Glutamatergic neuron (in vitro differentiated cells): ENCODE data around the gene MIGA1. TPM values are rescaled to one million over a fixed set of nuclear protein-coding genes. Genes with fewer than 3 reads are reported as not detected.

Experiments used
- DNase-seq: peaks from one replicate; pipeline ENCODE4 v3.0.0; 2022
- H3K27ac Mint-ChIP-seq: one replicate; pipeline ENCODE4 v1.8.0; 2020; ENCODE audit warnings: mild to moderate bottlenecking, mixed read lengths, inconsistent platforms; ENCODE audit not compliant: unreplicated experiment
- H3K27me3 Mint-ChIP-seq: one replicate; pipeline ENCODE4 v1.8.0; 2020; ENCODE audit warnings: mild to moderate bottlenecking, moderate library complexity, mixed read lengths, inconsistent platforms; ENCODE audit not compliant: unreplicated experiment
- H3K36me3 Mint-ChIP-seq: one replicate; pipeline ENCODE4 v1.8.0; 2020; ENCODE audit warnings: mild to moderate bottlenecking, mixed read lengths, inconsistent platforms; ENCODE audit not compliant: unreplicated experiment
- H3K4me1 Mint-ChIP-seq: one replicate; pipeline ENCODE4 v1.8.0; 2020; ENCODE audit warnings: mild to moderate bottlenecking, low read depth, mixed read lengths, inconsistent platforms; ENCODE audit not compliant: unreplicated experiment
- H3K4me3 Mint-ChIP-seq: one replicate; pipeline ENCODE4 v1.8.0; 2020; ENCODE audit warnings: mild to moderate bottlenecking, mixed read lengths, inconsistent platforms; ENCODE audit not compliant: unreplicated experiment
- H3K9me3 Mint-ChIP-seq: one replicate; pipeline ENCODE4 v1.8.0; 2020; ENCODE audit warnings: mild to moderate bottlenecking, moderate library complexity, mixed read lengths, inconsistent platforms; ENCODE audit not compliant: unreplicated experiment
- total RNA-seq: library from RNA; stranded (reverse); fragmentation: NEBNext Ultra II Directional; extraction: Animal tissue kit (Norgen Biotek cat#: 25700); gene quantifications from one replicate; pipeline ENCODE4 v1.2.1, GENCODE V29; 2021; ENCODE audit not compliant: unreplicated experiment
- TF ChIP-seq, protein P1 (sequence below): fragments of 200-600 bp; sonication (generic); IDR thresholded peaks from one replicate; pipeline ENCODE4 v1.5.0; 2021; ENCODE audit not compliant: partially characterized antibody, unreplicated experiment

The MIGA1 gene
- total RNA-seq, 1 donor from 2014 or later, result 10.2 TPM

DNA sequence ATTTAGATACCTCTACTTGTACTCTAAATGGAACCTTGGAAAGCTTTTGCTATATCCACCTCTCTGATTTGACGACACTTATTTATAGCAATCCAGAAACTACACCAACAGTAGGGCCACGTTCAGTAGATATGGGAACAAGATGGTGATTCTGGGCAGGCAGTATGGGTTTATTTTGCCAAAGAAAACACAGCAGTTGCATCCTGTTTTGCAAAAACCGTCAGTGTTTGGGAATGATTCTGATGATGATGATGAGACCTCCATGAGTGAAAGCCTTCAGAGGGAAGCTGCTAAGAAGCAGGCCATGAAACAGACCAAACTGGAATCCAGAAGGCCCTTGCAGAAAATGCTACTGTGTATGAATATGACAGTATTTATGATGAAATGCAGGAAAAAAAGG, 67.5 kb downstream of the MIGA1 start:
- H3K4me1 Mint-ChIP-seq, result no peaks in the 10 kb centered on the region
- no peak overlapping the region for H3K4me3 Mint-ChIP-seq
- H3K9me3 Mint-ChIP-seq, result no peaks in the 10 kb centered on the region
- no peaks in the 10 kb centered on the region for H3K36me3 Mint-ChIP-seq
- no peaks in the 10 kb centered on the region for H3K27me3 Mint-ChIP-seq
- no peak for DNase-seq
- no peak overlapping the region for H3K27ac Mint-ChIP-seq
- TF ChIP-seq, protein P1, sequence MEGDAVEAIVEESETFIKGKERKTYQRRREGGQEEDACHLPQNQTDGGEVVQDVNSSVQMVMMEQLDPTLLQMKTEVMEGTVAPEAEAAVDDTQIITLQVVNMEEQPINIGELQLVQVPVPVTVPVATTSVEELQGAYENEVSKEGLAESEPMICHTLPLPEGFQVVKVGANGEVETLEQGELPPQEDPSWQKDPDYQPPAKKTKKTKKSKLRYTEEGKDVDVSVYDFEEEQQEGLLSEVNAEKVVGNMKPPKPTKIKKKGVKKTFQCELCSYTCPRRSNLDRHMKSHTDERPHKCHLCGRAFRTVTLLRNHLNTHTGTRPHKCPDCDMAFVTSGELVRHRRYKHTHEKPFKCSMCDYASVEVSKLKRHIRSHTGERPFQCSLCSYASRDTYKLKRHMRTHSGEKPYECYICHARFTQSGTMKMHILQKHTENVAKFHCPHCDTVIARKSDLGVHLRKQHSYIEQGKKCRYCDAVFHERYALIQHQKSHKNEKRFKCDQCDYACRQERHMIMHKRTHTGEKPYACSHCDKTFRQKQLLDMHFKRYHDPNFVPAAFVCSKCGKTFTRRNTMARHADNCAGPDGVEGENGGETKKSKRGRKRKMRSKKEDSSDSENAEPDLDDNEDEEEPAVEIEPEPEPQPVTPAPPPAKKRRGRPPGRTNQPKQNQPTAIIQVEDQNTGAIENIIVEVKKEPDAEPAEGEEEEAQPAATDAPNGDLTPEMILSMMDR, result no peak

DNA sequence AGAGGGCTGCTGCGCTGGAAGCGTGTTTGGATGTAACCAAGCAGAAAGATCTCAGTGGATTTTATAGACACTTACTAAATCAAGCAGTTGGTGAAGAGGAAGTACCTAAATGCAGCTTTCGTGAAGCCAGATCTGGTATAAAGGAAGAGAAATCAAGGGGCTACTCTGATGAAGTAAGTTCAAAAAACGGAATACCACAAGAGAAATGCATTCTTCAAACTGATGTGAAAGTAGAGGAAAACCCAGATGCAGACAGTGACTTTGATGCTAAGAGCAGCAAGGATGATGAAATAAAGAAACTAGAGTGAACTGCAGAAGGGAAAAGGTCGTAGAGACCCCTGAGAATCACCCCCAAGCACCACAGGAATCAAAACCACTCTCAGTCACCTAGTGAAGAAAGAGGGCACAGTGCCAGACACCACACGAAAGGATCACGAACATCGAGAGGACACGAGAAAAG, 68.2 kb downstream of the MIGA1 start:
- no peak overlapping the region for H3K27ac Mint-ChIP-seq
- no peaks in the 10 kb centered on the region for H3K9me3 Mint-ChIP-seq
- H3K4me3 Mint-ChIP-seq, result no peak overlapping the region
- no peaks in the 10 kb centered on the region for H3K36me3 Mint-ChIP-seq
- no peaks in the 10 kb centered on the region for H3K4me1 Mint-ChIP-seq
- H3K27me3 Mint-ChIP-seq, result no peaks in the 10 kb centered on the region
- TF ChIP-seq, protein P1, result no peak
- DNase-seq, result no peak

DNA sequence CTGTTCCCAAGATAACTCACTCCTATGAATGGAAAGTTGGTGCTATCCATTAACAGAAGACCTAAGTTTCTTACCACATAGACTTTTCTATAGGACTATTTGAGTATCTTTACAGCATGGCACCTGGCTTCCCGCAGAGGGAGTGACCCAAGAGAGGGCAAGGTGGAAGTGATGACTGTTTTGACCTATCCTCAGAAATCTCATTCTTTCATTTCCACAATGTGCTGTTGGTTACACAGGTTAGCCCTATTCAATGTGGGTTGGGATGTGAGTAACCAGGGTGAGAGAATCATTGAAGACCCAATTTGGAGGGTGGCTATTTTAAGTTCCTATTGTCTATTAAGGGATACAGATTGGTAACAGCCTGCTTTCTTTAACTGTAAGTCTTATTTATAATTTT, 70.6 kb downstream of the MIGA1 start:
- TF ChIP-seq, protein P1, result no peak
- no peak overlapping the region for H3K4me3 Mint-ChIP-seq
- H3K27me3 Mint-ChIP-seq, result no peaks in the 10 kb centered on the region
- no peaks in the 10 kb centered on the region for H3K4me1 Mint-ChIP-seq
- peaks cover 15% of the 10 kb centered on the region for H3K36me3 Mint-ChIP-seq
- no peak overlapping the region for H3K27ac Mint-ChIP-seq
- peaks cover 2% of the 10 kb centered on the region for H3K9me3 Mint-ChIP-seq
- DNase-seq, result no peak

DNA sequence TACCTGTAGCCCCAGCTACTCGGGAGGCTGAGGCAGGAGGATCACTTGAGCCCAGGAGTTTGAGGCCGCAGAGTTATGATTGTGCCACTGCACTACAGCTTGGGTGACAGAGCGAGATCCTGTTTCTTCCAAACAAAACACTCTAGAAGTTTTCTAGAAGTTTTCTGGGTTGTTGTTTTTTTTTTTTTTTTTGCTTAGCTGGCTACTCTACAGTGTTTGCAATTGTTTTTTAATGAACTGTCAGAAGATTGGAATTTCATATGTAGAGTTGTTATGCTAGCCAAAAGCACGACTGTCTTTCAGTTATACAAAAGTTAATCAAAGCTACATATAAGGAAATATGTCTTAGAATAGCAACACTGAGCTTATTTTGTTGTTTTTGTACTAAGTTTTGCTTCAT, 78.1 kb downstream of the MIGA1 start:
- Mint-ChIP-seq H3K4me3 (no peak overlapping the region), H3K4me1 (no peaks in the 10 kb centered on the region), H3K36me3 (peaks cover 26% of the 10 kb centered on the region)

DNA sequence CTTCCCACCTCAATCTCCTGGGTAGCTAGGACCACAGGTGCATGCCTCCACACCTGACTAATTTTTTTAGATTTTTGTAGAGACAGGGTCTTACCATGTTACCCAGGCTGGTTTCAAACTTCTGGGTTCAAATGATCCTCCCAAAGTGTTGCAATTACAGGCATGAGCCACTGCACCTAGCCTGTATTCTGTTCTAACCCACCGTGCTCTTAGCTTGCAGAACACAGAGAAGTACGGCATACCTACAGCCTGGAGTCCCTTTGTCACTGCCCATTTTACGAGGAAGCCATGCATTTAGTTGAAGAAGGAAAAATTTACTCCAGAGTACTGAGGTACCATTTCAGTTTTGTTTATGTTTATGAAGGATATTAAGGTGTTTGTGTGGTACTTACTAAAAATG, 79.3 kb downstream of the MIGA1 start:
- Mint-ChIP-seq H3K4me3 (no peak overlapping the region), H3K4me1 (no peaks in the 10 kb centered on the region), H3K27me3 (peaks cover 2% of the 10 kb centered on the region), H3K27ac (no peak overlapping the region), H3K9me3 (peaks cover 2% of the 10 kb centered on the region), H3K36me3 (peaks cover 27% of the 10 kb centered on the region)
- no peak for DNase-seq
- TF ChIP-seq, protein P1, result no peak

More for the DNA sequence above, 78.1 kb downstream of the MIGA1 start:
- TF ChIP-seq, protein P1, result no peak
- peaks cover 2% of the 10 kb centered on the region for H3K9me3 Mint-ChIP-seq
- no peak overlapping the region for H3K27ac Mint-ChIP-seq
- no peaks in the 10 kb centered on the region for H3K27me3 Mint-ChIP-seq
- no peak for DNase-seq
